ENCODE measurements around the gene ITIH1. TPM values are rescaled to one million over a fixed set of nuclear protein-coding genes. Genes with fewer than 3 reads are reported as not detected.

The ITIH1 gene
- total RNA-seq, 1 donor from 2014 or later, result not detected

DNA sequence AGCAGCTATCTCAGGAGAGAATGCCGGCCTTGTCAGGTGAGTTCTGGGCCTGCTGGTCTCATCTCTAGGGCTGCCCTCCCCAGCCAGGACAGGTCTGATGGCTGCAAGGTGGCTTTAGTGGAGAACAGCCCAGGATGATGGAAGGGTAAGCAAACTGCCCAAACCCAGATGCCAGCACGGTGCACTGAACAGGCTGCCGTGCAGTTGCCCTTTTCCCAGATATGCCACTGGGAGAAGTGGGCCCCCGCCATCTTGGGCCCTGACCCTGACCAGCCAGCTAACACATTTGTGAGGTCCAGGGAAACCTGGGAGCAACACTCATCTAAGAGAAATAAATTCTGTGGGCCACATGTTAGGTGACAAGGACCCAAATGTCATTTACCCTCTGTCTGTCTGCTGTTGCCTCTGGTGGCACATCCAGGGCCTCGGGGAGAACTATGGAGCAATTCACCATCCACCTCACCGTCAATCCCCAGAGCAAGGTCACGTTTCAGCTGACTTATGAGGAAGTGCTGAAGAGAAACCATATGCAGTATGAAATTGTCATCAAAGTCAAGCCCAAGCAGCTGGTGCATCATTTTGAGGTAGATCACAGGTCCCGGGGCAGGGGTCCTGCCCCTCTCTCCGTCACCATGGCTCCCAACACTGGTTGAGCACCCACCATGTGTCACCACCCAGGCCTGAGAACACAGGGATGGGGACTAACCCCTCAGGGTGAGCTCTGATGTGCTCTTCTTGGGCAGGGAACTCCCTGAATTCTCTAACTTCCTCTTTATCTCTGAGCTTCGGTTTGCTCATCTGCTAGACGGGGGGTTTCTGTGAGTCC, 1.8 kb downstream of the ITIH1 start:
- Mint-ChIP-seq H3K27me3 (ENCODE audit: unreplicated experiment) (peaks cover 5% of the 10 kb centered on the region), H3K9me3 (ENCODE audit: unreplicated experiment) (no peaks in the 10 kb centered on the region), H3K4me3 (ENCODE audit: unreplicated experiment) (no peak overlapping the region), H3K4me1 (ENCODE audit: unreplicated experiment) (peaks cover 4% of the 10 kb centered on the region), H3K36me3 (ENCODE audit: low read depth, unreplicated experiment) (no peaks in the 10 kb centered on the region), H3K27ac (ENCODE audit: unreplicated experiment) (no peak overlapping the region)
- TF ChIP-seq, protein P1, sequence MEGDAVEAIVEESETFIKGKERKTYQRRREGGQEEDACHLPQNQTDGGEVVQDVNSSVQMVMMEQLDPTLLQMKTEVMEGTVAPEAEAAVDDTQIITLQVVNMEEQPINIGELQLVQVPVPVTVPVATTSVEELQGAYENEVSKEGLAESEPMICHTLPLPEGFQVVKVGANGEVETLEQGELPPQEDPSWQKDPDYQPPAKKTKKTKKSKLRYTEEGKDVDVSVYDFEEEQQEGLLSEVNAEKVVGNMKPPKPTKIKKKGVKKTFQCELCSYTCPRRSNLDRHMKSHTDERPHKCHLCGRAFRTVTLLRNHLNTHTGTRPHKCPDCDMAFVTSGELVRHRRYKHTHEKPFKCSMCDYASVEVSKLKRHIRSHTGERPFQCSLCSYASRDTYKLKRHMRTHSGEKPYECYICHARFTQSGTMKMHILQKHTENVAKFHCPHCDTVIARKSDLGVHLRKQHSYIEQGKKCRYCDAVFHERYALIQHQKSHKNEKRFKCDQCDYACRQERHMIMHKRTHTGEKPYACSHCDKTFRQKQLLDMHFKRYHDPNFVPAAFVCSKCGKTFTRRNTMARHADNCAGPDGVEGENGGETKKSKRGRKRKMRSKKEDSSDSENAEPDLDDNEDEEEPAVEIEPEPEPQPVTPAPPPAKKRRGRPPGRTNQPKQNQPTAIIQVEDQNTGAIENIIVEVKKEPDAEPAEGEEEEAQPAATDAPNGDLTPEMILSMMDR (IDR thresholded peaks at IDR 0.05; ENCODE audit: unreplicated experiment), result no peak
- no peak for DNase-seq (ENCODE audit: low spot score)

DNA sequence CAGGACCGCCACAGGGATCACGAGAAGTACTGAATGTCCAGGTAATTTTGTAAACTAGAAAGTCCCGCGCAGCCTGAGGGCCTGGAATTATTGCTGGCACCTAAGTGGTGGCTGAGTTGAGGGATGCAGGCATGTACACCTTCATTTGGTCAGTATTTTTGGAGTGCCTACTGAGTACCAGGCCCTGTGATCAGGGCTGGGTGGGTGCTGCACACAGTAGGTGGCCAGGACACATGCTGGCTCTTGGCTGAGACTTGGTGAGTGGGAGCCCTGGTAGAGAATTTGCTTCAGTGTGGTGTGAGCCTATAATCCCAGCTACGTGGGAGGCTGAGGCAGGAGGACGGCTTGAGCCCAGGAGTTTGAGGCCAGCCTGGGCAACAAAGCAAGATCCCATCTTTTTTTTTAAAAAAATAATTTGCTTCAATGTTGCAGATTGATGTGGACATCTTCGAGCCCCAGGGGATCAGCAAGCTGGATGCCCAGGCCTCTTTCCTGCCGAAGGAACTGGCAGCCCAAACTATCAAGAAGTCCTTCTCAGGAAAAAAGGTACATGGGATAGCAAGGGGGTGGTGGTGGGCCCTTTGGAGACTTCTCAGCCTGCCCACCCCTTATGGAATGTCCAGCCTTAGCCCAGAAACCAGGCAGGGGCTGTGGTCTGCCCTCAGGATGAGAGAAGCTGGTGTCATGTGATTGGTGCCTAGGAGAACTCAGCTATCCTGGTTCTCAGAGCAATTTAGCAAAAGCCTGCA, 2.6 kb downstream of the ITIH1 start:
- peaks cover 3% of the 10 kb centered on the region for H3K27me3 Mint-ChIP-seq (ENCODE audit: unreplicated experiment)
- TF ChIP-seq, protein P1 (IDR thresholded peaks at IDR 0.05; ENCODE audit: unreplicated experiment), result no peak
- peaks cover 4% of the 10 kb centered on the region for H3K4me1 Mint-ChIP-seq (ENCODE audit: unreplicated experiment)
- H3K4me3 Mint-ChIP-seq (ENCODE audit: unreplicated experiment), result no peak overlapping the region
- no peaks in the 10 kb centered on the region for H3K36me3 Mint-ChIP-seq (ENCODE audit: low read depth, unreplicated experiment)
- no peaks in the 10 kb centered on the region for H3K9me3 Mint-ChIP-seq (ENCODE audit: unreplicated experiment)
- no peak overlapping the region for H3K27ac Mint-ChIP-seq (ENCODE audit: unreplicated experiment)
- DNase-seq (ENCODE audit: low spot score), result no peak

DNA sequence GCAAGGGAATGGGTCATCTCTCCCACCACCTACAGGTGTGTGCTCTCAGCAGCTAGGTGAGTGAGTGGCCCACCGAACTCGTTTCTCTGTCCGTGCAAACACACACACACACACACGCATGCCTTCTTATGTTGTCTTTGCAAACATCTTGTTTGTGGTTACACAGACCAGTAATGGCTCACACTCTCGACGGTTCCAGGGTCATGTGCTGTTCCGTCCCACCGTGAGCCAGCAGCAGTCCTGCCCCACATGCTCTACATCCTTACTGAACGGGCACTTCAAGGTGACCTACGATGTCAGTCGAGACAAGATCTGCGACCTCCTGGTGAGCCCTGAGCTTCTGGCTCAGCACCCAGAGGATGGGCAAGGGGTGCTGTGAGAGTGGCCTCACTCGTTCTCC, 4.3 kb downstream of the ITIH1 start:
- H3K27ac Mint-ChIP-seq (ENCODE audit: unreplicated experiment), result no peak overlapping the region
- no peaks in the 10 kb centered on the region for H3K9me3 Mint-ChIP-seq (ENCODE audit: unreplicated experiment)
- peaks cover 4% of the 10 kb centered on the region for H3K4me1 Mint-ChIP-seq (ENCODE audit: unreplicated experiment)
- H3K27me3 Mint-ChIP-seq (ENCODE audit: unreplicated experiment), result peaks cover 2% of the 10 kb centered on the region
- TF ChIP-seq, protein P1 (IDR thresholded peaks at IDR 0.05; ENCODE audit: unreplicated experiment), result no peak
- DNase-seq (ENCODE audit: low spot score), result no peak
- H3K4me3 Mint-ChIP-seq (ENCODE audit: unreplicated experiment), result no peak overlapping the region
- no peaks in the 10 kb centered on the region for H3K36me3 Mint-ChIP-seq (ENCODE audit: low read depth, unreplicated experiment)

DNA sequence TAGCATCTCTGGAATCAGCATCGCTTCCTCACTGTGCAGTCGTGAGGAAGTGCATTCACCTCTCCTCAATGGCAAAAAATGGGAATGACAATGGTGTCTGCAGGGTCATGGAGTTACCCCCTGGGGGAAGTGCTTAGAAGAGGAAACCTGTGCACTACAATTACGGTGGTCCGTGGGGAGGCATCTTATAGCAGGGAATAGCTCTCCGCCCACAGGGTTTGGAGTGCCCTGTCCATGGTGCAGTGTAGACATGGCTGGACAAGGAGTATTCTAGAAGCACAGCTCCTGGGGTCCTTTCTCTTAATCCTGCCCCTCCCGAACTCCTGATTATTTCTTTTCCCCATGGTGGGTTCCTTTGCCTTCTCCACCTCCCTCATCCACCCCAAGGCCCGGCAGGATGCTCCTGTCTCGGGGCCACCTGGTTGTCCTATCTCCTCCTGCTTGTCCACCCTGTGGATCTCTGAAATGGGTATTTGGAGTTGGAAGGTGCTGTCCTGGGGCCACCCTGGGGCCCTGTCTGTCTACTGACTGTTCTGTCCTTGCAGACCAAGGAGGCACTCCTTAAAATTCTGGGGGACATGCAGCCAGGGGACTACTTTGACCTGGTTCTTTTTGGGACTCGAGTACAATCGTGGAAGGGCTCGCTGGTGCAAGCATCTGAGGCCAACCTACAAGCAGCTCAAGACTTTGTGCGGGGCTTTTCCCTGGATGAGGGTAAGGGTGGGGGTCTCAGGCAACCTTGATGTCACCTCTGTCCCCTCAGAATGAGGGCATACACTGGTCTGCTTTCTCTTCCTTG, 5.2 kb downstream of the ITIH1 start:
- Mint-ChIP-seq H3K27me3 (ENCODE audit: unreplicated experiment) (peaks cover 2% of the 10 kb centered on the region), H3K36me3 (ENCODE audit: low read depth, unreplicated experiment) (no peaks in the 10 kb centered on the region)

More for the DNA sequence above, 5.2 kb downstream of the ITIH1 start:
- no peak for DNase-seq (ENCODE audit: low spot score)
- H3K4me3 Mint-ChIP-seq (ENCODE audit: unreplicated experiment), result no peak overlapping the region
- H3K9me3 Mint-ChIP-seq (ENCODE audit: unreplicated experiment), result no peaks in the 10 kb centered on the region
- H3K27ac Mint-ChIP-seq (ENCODE audit: unreplicated experiment), result no peak overlapping the region
- H3K4me1 Mint-ChIP-seq (ENCODE audit: unreplicated experiment), result peaks cover 4% of the 10 kb centered on the region
- TF ChIP-seq, protein P1 (IDR thresholded peaks at IDR 0.05; ENCODE audit: unreplicated experiment), result no peak
